Neutrophil (primary cell): ENCODE measurements around the gene JMJD7.
A peak's percentile ranks its signal among the peaks of the same experiment; 100 is the strongest.
"Not testable (repeated sequence)": the region's sequence is repeated elsewhere in the genome, so short reads cannot be mapped to it uniquely, and the experiment has no call there.

ENCODE experiments used
- H3K27ac ChIP-seq: fragments of 200-600 bp; sonication (generic); 2 replicates; pipeline ENCODE4 v1.5.1; 2016; ENCODE audit warnings: mild to moderate bottlenecking, moderate library complexity
- H3K27me3 ChIP-seq: fragments of 200-600 bp; sonication (generic); 2 replicates; pipeline ENCODE4 v1.6.0; 2016; ENCODE audit warnings: mild to moderate bottlenecking
- H3K36me3 ChIP-seq: fragments of 200-600 bp; sonication (generic); 2 replicates; pipeline ENCODE4 v1.5.1; 2017
- H3K4me1 ChIP-seq, 2 experiments: fragments of 200-600 bp in 1 of 2; sonication (generic) in 1 of 2; 1 replicate in 1 of 2; 2 replicates in 1 of 2; pipeline versions ENCODE4 v1.5.1 to v1.6.1; 2013 to 2016; ENCODE audit warnings: low read depth in 1 of 2, low read length in 1 of 2, mild to moderate bottlenecking in 1 of 2, moderate library complexity in 1 of 2; ENCODE audit not compliant: control insufficient read depth in 1 of 2, insufficient read depth in 1 of 2
- H3K4me3 ChIP-seq, 2 experiments: fragments of 200-600 bp in 1 of 2; sonication (generic) in 1 of 2; 1 replicate in 1 of 2; 2 replicates in 1 of 2; pipeline ENCODE4 v1.5.1; 2013 to 2016; ENCODE audit warnings: low read depth in 1 of 2, low read length in 1 of 2, mild to moderate bottlenecking in 1 of 2, moderate library complexity in 1 of 2
- H3K9me3 ChIP-seq: fragments of 200-600 bp; sonication (generic); 2 replicates; pipeline ENCODE4 v1.5.1; 2016
- TF ChIP-seq, protein P1 (sequence below): fragments of 200-600 bp; sonication (generic); IDR thresholded peaks from 2 replicates; pipeline ENCODE4 v1.5.1; 2016; ENCODE audit warnings: antibody characterized with exemption

The JMJD7 gene

DNA sequence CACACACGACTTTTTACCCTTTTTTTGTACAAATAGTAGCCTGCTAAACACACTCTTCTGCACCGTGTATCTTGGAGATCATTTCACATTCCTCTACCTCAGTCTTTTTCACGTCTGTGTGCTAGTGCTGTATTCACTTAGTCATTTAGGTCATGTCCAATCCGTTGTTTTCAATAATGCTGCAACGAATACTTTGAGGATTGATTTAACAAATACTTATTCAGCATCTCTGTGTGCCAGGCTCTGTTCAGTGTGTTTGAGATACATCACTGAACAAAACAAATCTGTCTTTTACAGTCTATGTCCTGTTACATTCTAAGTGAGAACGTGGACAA lies 882 bp downstream of the JMJD7 start:
- peak overlapping the region; percentile 93 to 96 for H3K4me3 ChIP-seq
- peaks cover 21% of the 10 kb centered on the region for H3K36me3 ChIP-seq
- H3K4me1 ChIP-seq = peaks cover 22 to 25% of the 10 kb centered on the region in 2 experiments
- TF ChIP-seq, protein P1, sequence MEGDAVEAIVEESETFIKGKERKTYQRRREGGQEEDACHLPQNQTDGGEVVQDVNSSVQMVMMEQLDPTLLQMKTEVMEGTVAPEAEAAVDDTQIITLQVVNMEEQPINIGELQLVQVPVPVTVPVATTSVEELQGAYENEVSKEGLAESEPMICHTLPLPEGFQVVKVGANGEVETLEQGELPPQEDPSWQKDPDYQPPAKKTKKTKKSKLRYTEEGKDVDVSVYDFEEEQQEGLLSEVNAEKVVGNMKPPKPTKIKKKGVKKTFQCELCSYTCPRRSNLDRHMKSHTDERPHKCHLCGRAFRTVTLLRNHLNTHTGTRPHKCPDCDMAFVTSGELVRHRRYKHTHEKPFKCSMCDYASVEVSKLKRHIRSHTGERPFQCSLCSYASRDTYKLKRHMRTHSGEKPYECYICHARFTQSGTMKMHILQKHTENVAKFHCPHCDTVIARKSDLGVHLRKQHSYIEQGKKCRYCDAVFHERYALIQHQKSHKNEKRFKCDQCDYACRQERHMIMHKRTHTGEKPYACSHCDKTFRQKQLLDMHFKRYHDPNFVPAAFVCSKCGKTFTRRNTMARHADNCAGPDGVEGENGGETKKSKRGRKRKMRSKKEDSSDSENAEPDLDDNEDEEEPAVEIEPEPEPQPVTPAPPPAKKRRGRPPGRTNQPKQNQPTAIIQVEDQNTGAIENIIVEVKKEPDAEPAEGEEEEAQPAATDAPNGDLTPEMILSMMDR = no peak
- H3K27ac ChIP-seq = no peak overlapping the region
- H3K27me3 ChIP-seq = peaks cover 13% of the 10 kb centered on the region
- H3K9me3 ChIP-seq = no peaks in the 10 kb centered on the region

DNA sequence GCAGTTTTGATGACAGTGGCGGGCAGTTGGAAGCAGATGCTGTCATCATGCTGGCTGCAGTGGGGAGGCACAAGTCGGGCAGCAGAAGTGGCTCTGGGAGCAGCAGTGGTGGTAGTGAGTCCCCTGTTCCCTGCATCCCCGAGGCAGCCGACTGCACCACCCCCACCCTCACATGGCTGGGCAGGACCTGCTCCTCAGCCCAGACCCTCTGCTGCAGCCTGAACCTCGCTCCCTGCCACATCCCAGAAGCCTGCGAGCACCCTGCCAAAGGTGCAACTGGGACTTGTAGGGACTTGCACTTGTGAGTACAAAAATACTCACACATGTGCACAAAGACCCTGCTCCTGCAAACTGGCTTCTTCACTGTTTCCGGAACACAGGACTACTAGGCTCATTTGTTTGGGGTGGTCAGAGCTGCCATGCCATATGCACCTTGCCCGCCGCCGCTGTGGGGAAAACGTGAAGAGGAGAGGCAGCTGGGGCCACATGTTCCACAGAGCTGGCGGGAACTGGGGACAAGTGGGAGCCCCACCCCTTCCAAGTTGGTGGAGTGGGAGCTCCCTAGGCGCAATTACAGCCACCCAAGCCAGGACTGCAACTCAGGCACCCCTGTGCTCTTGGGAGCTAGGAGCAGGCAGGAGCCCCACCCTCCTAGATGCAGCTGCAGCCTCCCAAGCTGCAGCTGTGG lies 2.2 kb downstream of the JMJD7 start:
- Histone ChIP-seq H3K27me3 (peaks cover 13% of the 10 kb centered on the region), H3K27ac (no peak overlapping the region), H3K9me3 (no peaks in the 10 kb centered on the region), H3K36me3 (peaks cover 21% of the 10 kb centered on the region), H3K4me3 (no peak overlapping the region), H3K4me1 (peaks cover 22 to 25% of the 10 kb centered on the region in 2 experiments)
- TF ChIP-seq, protein P1 = no peak

DNA sequence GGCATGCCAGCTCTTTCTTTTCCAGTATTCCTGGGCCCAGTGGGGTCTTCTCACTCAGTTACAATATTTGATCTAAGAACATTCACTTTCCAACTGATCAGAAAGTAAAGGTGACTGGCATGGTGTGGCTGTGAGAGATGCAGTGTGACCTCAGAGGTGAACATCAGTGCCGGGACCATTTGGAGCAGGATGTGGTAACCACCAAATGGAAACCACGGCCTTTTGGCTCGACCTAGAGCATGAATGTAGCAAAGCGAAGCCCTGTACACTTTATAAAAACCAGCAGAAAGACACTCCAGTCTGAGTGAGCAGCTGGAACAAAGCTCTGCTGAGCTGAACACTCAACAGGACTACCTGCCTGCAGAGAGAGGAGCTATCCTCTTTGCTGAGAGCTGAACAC lies 3.4 kb downstream of the JMJD7 start:
- H3K27ac ChIP-seq, H3K4me3 ChIP-seq, H3K9me3 ChIP-seq: not testable (repeated sequence)
- Histone ChIP-seq H3K27me3 (peaks cover 13% of the 10 kb centered on the region), H3K36me3 (peaks cover 32% of the 10 kb centered on the region), H3K4me1 (peaks cover 20 to 23% of the 10 kb centered on the region in 2 experiments)

DNA sequence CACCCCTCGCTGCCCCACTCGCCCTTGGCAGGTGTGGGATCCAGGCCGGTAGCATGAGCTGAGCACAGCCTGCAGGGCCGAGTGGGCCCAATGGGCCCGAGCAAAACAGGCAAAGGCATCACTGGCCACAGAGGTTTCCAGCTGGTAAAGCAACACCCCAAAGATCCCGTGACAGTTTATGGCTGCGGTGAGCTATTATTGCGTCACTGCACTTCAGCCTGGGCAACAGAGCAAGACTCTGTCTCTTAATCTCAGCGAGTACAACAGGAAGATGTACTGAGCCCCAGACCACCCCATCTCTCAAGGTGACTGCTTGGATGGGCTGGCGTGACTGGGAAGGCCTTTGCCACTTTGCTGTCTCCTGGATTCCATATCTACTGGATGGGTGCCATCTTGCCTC lies 4.3 kb downstream of the JMJD7 start:
- no peak overlapping the region for H3K27ac ChIP-seq
- H3K36me3 ChIP-seq = peaks cover 41% of the 10 kb centered on the region

DNA sequence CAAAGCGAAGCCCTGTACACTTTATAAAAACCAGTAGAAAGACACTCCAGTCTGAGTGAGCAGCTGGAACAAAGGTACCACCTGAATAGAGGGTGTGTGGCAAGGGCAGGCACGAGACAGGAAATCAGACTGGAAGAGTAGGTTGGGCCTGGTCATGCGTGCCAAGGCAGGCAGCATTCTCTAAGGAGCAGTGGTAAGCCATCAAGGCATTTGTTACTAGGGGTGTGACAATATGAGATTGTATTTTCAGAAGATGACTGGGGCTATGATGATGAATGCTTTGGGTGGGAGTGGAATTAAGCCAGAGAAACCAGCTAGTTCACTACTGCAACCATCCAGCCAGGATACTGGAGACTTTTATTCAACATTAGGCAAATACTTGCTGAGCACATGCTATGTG lies 5.0 kb downstream of the JMJD7 start:
- Histone ChIP-seq H3K9me3 (no peaks in the 10 kb centered on the region), H3K4me3 (no peak overlapping the region), H3K4me1 (peaks cover 10 to 11% of the 10 kb centered on the region in 2 experiments), H3K27ac (no peak overlapping the region), H3K27me3 (no peaks in the 10 kb centered on the region), H3K36me3 (peaks cover 47% of the 10 kb centered on the region)
- TF ChIP-seq, protein P1 = no peak

More for the DNA sequence above, 4.3 kb downstream of the JMJD7 start:
- peaks cover 14 to 18% of the 10 kb centered on the region in 2 experiments for H3K4me1 ChIP-seq
- H3K27me3 ChIP-seq = peaks cover 5% of the 10 kb centered on the region
- H3K9me3 ChIP-seq = no peaks in the 10 kb centered on the region
- no peak overlapping the region for H3K4me3 ChIP-seq
- TF ChIP-seq, protein P1 = no peak

DNA sequence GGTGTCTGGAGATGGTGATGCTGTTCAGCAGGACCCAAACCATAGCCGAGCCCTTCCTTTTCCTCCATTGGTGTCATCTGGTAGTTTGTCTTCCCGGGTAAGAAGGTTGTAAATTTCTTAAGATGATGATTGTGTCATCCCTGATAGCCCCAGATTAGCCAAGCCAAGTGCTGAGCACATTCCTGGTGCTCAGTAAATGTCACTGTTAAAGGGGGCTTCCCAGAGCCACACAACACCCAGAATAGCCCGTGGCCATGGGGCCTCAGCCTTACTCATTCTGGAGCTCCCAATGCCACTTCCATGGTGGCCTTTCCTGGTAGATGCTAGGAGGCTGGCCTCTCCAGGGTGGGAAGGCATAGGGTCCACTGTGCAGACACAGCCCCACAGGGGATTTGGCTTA lies 6.2 kb downstream of the JMJD7 start:
- H3K9me3 ChIP-seq = no peaks in the 10 kb centered on the region
- TF ChIP-seq, protein P1 = no peak
- no peak overlapping the region for H3K4me3 ChIP-seq
- peaks cover 52% of the 10 kb centered on the region for H3K36me3 ChIP-seq
- no peaks in the 10 kb centered on the region for H3K27me3 ChIP-seq
- H3K4me1 ChIP-seq = peaks cover under 1 to 2% of the 10 kb centered on the region in 2 experiments
- H3K27ac ChIP-seq = no peak overlapping the region
